GM18951 (cell line): Measurements from ENCODE around the gene ZFHX2.

Experiments
- POLR2A ChIP-seq: IDR thresholded peaks from 4 replicates; pipeline ENCODE4 v1.6.1; 2011; ENCODE audit warnings: mild to moderate bottlenecking; ENCODE audit not compliant: insufficient read length, insufficient read depth; ENCODE audit errors: extremely low read depth
- in situ Hi-C: fragments of 300-500 bp; cut with MboI; formaldehyde crosslinking; loops from one replicate; pipeline ENCODE4 v1.12.0; 2022; ENCODE audit warnings: low sequenced_read_pairs, mixed read lengths, inconsistent platforms; ENCODE audit not compliant: unreplicated experiment

The ZFHX2 gene

DNA sequence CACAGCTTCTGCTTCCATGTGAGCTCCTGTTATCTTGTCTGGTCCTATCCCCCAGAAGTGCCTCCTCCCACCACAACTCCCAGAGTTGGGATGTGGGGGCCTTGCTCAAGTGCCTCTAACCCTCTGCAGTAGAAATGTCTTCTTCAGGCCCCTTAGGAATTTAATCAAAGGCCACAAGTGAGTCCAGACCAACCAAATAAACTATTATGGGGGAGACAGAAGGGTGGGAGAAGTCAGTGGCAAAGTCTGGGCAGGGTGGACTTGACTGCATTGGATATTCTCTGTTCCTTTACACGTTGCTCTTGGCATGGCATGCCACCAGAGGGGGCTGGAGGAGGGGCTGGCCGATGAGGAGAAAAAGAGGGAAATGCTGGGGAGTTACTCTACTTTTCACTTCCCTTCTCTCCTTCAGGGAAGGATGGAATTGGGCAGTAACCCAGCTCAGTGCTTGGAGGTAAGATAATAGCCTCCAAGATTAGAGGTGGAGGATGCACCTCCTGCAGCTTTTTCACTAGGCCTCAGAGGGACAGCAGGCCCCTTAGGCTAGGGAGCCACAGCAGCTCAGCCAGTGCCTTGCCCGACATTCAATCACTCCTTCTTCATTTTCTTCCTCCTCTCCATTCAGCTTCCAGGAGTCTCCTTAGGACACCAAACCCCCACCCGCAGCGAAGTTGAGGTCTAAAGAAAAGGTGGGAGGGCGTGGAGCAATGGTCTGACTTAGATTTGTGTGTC, 17.2 kb upstream of the ZFHX2 start:
- in situ Hi-C loops = no loop called here
- no peak for TF ChIP-seq POLR2A

DNA sequence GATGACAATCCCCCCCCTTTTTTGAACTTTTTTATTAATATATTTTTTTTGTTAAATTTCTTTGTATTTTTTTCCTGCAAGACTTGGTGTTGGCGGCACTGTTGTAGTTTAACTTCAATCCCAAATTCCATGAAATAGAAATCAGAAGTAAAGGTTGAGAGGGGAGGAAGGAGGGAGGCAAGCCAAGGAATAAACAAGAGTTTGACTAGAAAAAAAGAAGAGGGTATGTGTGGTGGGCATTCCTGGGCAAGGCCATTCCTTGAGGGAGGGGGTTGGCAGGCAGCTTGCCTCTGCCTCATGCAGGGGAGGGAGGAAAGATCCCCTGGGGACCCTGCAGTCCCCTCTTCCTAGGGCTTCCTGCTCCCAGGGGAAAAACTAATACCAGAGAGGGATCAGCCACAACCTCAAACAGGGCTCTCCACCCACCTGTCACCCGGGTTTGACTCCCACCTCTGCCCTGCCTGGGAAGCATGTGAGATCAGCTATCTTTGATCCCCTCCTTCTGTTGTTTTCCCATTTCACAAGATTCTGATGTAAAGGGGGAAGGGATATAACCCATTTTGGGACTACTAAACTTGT, 16.5 kb upstream of the ZFHX2 start:
- TF ChIP-seq POLR2A = no peak
- in situ Hi-C loops = no loop called here

DNA sequence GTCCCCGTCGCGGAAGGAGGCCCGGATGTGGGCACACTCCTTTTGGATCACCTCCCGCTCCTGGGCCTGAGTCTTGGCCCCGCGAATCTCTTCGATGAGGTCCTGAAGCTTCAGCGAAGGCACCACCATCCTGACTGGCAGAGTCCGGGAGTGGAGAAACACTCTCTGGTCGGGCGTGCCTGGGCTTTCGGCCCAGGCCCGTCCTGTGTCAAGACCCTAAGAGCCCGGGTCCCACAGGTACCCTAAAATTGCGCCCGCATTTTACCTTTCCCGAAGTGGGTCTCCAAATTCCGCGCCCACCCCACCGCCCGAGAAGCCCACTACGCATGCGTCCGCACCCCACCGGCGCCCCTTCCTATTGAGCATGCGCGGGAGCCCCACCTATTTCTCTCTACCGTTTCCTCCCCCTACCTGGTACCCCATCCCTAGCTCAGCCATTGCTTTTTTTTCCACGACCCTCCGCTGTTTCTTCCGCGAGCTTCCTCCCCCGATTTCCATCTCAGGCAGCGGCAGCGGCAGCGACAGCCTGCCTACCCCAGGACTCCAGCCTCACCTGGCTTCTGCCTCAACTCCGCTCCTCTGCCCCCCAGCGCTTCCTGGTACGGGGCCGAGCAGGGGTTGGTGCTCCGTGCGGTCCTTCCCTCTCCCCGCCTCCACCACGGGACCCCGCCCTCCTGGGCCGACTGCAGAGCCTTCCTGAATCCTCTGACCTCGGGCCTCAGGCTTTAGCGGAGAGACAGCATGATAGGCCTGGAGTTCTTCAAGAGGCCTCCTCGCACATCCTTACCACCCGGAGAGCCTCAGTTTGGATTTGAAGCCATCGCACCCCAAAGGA, 15.8 kb upstream of the ZFHX2 start, which contains the start of gene AP1G2:
Gene AP1G2 (minus strand): TSS at position 606 of the 835 bp plus-strand sequence. CDS start 477 bp downstream, at position 129.
- peak; percentile 93 for TF ChIP-seq POLR2A
- in situ Hi-C loops = no loop called here

DNA sequence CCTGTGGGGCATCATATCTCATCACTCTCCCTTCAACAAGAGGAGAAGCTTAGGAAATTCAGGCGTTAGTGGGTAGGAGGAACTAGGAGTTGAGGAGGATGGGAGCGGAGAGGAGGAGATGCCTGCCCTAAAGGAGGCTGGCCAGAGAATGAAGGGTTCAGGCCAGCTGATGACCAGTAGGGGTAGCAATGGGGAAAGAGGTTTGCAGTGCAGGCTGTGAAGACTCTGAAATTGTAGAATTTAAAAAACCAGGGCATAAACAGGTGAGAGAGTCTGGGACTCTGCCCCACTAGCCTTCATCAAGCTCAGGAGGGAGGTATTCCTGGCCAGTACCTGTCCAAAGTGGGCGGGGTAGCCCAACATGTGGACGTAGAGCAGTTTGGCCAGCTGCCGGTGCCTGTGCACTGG, 15.2 kb upstream of the ZFHX2 start:
- in situ Hi-C loops = no loop called here
- no peak for TF ChIP-seq POLR2A

DNA sequence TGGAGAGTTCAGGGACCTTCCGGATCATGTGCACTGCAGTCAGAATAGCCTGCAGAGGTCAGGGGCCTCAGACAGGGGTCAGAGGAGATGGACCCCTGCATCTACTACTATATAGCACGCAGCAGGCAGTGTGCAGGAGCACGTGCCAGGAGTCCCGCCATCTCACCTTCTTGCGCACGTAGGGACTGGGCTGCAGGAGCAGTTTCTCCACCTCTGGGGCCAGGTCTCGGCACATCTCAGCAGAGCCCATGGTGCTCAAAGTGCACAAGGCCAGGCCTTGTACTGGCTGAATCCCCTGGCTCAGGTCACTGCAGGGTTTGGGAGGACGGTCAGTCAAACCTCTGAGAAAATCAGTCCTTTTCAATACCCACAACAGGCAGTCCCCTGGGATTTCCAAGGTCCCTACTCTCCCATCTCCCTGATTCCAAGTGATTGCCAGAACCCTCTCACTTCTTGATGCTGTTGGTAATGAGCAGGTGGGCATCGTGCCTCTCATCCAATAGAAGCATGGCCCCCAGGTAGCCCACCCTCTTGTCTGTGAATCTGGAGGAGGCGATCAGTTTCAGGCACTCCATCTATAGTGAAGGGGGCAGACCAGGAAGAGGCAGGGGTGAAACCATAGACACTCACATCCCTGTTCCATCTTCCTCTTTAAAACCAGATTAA, 14.7 kb upstream of the ZFHX2 start:
- in situ Hi-C loops = no loop called here
- TF ChIP-seq POLR2A = peak; percentile 26

DNA sequence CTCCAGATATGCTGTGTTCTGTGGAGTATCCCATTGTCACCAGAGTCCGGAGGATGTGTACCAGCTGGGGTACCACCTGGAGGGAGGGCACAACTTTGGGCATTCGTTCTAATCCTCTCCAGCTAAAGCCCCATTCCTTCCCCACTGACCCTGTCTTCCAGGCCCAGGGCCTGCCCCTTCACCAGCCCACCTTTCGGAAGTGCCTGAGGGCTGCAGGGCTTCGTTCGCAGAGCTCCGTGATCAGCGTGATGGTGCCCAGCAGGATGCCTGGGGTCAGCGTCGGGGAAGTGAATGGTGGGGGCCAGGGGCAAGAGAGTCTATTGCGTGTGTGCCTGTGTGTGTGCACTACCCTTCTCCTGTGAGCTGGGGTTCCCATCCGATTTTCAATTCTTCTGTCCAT, 14.1 kb upstream of the ZFHX2 start:
- in situ Hi-C loops = no loop called here
- TF ChIP-seq POLR2A = no peak

DNA sequence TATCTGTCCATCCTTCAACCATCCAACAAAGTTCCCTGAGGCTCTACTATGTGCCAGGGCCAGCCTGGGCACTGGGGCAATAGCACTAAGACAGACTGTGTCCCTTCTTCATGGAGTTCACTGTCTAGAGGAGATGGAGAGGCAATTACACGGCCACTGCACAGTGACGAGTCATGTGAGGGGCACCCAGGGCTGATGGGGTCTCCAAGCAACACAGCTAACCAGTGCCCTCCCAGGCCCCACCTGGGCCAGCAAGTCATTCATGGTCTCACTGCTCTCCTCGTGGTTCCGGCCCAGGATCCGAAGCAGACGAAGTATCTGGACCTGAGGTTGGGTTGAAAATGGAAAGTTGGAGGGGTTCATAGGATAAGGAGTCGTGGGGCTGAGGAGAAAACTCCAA, 13.3 kb upstream of the ZFHX2 start:
- no peak for TF ChIP-seq POLR2A
- in situ Hi-C loops = no loop called here

DNA sequence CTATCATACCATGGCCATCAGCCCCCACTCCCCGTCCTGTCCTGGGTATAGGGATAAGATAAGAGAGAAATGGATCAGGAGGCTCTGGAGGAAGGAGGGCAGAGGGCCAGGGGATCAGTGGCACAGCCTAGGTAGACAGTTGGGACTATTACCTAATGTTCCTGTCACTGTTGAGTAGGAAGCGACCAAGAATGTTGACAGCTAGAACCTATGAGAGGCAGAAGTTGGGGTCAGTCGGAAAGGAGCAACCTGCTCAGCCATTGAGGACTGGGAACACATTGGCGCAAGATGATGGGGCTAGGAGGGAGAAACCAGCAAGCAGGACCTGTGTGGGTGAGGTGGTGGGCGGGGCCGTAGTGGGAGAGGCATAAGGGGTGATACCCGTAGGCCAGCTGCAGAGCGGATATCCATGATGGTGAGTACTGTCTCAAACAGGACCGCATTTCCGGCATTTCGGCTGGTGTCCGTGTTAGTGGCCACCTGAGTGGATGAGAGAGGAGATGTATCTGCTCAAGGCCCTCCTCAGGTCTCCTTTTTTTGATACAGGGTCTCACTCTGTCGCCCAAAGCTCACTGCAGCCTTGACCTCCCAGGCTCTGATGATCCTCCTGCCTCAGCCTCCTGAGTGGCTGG, 12.7 kb upstream of the ZFHX2 start:
- in situ Hi-C loops = no loop called here
- TF ChIP-seq POLR2A = no peak

DNA sequence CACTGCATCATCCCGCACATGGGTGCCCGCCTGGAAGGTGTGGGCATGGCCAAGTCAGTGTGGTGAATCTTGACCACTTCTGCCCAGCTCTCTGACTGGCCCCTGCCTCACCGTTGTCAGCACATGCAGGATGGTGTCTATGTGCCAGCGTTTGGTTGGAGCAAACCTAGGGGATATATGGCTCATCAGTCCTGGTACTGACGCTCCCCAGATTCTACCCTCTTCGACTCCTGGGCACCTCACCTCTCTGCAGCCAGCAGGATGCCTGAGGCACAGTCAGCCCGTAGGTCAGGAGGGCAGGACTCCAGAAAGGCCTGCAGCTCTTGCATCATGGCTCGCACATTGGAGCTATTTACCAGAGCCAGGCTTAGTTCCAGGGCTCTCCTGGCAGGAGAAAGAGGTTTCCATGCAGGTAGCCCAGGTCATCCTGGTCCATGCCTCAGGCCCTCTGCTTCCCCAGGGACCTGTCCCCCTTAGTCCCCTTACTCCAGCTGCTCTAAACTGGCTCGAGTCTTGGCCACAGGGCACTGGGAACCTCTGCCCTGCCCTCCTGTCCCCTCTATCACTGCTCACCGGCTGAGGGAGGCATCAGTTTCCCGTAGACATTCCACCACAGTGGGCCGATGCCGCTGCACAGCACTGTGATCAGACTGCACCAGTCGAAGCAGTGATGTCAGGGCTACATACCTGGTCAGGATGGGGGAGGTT, 12.1 kb upstream of the ZFHX2 start:
- TF ChIP-seq POLR2A = peak; percentile 18
- in situ Hi-C loops = no loop called here

DNA sequence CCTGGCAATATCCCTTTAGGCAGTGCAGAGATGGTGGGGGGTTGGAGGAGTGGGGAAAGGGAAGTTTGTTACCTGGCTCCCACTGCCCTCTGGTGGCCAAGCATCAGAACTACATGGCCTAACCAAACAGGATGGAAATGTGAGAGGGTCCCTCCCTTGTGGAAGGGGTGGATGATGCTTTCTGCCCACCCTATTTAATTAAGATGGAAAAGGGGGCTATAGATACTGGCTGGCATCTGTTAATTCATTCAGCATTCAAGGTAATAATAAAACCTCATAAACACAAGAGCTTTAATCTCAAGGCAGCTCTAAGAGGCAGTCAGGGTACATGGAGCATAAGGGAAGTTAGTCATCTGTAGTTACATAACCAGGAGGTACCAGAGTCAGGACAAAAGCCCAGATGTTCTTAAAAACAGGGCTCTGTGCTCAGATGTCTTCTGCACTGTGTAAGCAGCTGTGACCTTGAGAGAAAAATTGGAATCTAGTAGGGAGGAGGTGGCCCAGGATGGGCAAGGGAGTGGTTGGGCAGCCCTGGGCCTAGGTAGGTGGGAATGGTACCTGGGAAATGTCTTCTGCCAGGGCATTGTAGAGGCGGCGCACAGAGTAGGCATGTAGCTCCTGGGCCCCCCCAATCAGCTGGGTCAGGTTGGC, 11.4 kb upstream of the ZFHX2 start:
- in situ Hi-C loops = no loop called here

DNA sequence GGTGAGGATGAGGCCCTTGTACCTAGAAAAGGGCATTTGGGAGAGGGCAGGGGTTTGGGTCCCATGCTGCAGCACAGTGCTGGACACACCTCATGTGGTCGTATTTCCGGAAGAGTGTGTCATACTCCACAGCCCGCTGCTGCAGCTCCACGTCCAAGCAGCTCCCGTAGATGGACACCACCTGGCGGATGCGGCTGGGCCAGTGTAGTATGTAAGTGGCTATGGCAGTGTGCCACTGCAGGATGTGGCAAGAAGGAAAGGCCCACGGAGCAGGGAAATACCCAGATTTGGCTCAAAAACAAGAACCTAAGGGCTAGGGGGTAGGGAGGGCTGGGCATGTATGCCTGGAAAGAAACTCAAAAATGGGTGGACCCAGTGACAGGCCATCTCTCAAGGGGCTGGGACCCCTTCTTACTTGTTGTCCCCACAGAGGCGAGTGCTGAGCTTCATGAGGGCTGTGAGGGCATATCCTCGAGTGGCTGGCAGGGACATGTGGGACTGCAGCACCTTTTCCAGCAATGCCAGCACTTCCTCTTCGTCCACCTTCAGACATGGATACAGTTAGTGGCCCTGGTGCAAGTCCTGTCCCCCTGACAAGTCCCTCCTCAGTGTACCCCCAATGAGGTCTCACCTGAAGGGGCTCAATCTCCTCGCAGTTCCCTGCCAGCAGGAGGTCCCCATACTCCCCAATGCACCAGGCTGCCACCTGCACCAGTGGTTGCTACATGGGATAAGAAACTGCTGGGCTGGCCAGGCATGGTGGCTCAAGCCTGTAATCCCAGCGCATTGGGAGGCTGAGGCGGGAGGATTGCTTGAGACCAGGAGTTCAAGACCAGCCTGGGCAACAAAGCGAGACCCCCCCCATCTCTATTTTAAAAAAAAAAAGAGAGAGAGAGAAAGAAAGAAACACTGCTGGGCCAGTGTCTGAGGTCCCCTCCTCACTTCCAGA, 10.6 kb upstream of the ZFHX2 start:
- in situ Hi-C loops = no loop called here
- no peak for TF ChIP-seq POLR2A

More for the DNA sequence above, 11.4 kb upstream of the ZFHX2 start:
- no peak for TF ChIP-seq POLR2A
